GM23338 (cell line): ENCODE data around the gene PIEZO2. TPM values are rescaled to one million over a fixed set of nuclear protein-coding genes. Genes with fewer than 3 reads are reported as not detected.

ENCODE experiments used
- ATAC-seq: fragments of 200-7000 bp; cut with Tn5 transposase; 3 replicates; pipeline ENCODE4 v1.9.1; 2020
- DNase-seq: peaks from one replicate; pipeline ENCODE4 v3.0.0-alpha.2; 2015; ENCODE audit warnings: low spot score
- H2AFZ ChIP-seq: fragments of 200-600 bp; sonication (generic); 2 replicates; pipeline ENCODE4 v1.8.0; 2016; ENCODE audit warnings: antibody characterized with exemption, mild to moderate bottlenecking, moderate library complexity
- H3F3A ChIP-seq: fragments of 200-600 bp; sonication (generic); replicated peaks from 2 replicates; pipeline ENCODE4 v1.8.0; 2017; ENCODE audit warnings: antibody characterized with exemption, mixed run types, low read depth
- H3K27ac ChIP-seq: fragments of 200-600 bp; sonication (generic); 2 replicates; pipeline ENCODE4 v1.6.1; 2016; ENCODE audit warnings: low read depth
- H3K27me3 ChIP-seq: fragments of 200-600 bp; sonication (generic); 2 replicates; pipeline ENCODE4 v1.8.0; 2016; ENCODE audit warnings: mild to moderate bottlenecking, mixed run types, moderate library complexity; ENCODE audit not compliant: insufficient read depth
- H3K36me3 ChIP-seq: fragments of 200-600 bp; sonication (generic); 2 replicates; pipeline ENCODE4 v1.8.0; 2016; ENCODE audit warnings: mild to moderate bottlenecking; ENCODE audit not compliant: insufficient read depth
- H3K4me1 ChIP-seq: fragments of 200-600 bp; sonication (generic); 2 replicates; pipeline ENCODE4 v1.8.0; 2016; ENCODE audit warnings: mild to moderate bottlenecking, moderate library complexity; ENCODE audit not compliant: insufficient read depth
- H3K4me2 ChIP-seq: fragments of 200-600 bp; sonication (generic); 2 replicates; pipeline ENCODE4 v1.7.1; 2017; ENCODE audit warnings: mixed run types
- H3K4me3 ChIP-seq: fragments of 200-600 bp; sonication (generic); 2 replicates; pipeline ENCODE4 v1.6.1; 2016; ENCODE audit warnings: mixed run types
- H3K79me2 ChIP-seq: fragments of 200-600 bp; sonication (generic); replicated peaks from 2 replicates; pipeline ENCODE4 v1.8.0; 2017; ENCODE audit warnings: mild to moderate bottlenecking; ENCODE audit not compliant: insufficient read depth
- H3K9me2 ChIP-seq: fragments of 200-600 bp; sonication (generic); 2 replicates; pipeline ENCODE4 v1.8.0; 2017; ENCODE audit not compliant: insufficient read depth
- H4K20me1 ChIP-seq: fragments of 200-600 bp; sonication (generic); replicated peaks from 2 replicates; pipeline ENCODE4 v1.8.0; 2017; ENCODE audit warnings: mild to moderate bottlenecking; ENCODE audit not compliant: insufficient read depth
- H3K27ac Mint-ChIP-seq: 2 replicates; pipeline ENCODE4 v1.8.0; 2020; ENCODE audit warnings: inconsistent platforms, mild to moderate bottlenecking, moderate library complexity, mixed read lengths
- H3K27me3 Mint-ChIP-seq: 3 replicates; pipeline ENCODE4 v1.8.0; 2022; ENCODE audit warnings: low read depth, mild to moderate bottlenecking, moderate library complexity, mixed read lengths, inconsistent platforms; ENCODE audit not compliant: insufficient read depth, poor library complexity
- H3K36me3 Mint-ChIP-seq: 3 replicates; pipeline ENCODE4 v1.8.0; 2021; ENCODE audit warnings: low read depth, mild to moderate bottlenecking, inconsistent platforms, moderate library complexity, mixed read lengths
- H3K4me1 Mint-ChIP-seq: 3 replicates; pipeline ENCODE4 v1.8.0; 2020; ENCODE audit warnings: mild to moderate bottlenecking, inconsistent platforms, mixed read lengths
- H3K4me3 Mint-ChIP-seq: 3 replicates; pipeline ENCODE4 v1.8.0; 2021; ENCODE audit warnings: moderate library complexity, mild to moderate bottlenecking, inconsistent platforms, mixed read lengths
- H3K9me3 Mint-ChIP-seq: 3 replicates; pipeline ENCODE4 v1.8.0; 2020; ENCODE audit warnings: moderate library complexity, mild to moderate bottlenecking, inconsistent platforms, mixed read lengths
- CREB1 ChIP-seq: fragments of 250-450 bp; sonication (Bioruptor Pico); IDR thresholded peaks from 2 replicates; pipeline ENCODE4 v1.5.0; 2020; ENCODE audit warnings: low read depth, mild to moderate bottlenecking, moderate library complexity
- CTCF ChIP-seq, 2 experiments: fragments of 200-600 bp in 1 of 2; sonication (generic) in 1 of 2; conservative IDR thresholded peaks; 2 replicates each; pipeline versions ENCODE4 v1.5.1 to v1.6.1; 2016 to 2017; ENCODE audit warnings: antibody characterized with exemption in 2 of 2, low read depth in 2 of 2, mild to moderate bottlenecking in 2 of 2, moderate library complexity in 1 of 2
- EZH2 ChIP-seq: fragments of 200-600 bp; sonication (generic); IDR thresholded peaks from one replicate; pipeline ENCODE4 v1.8.0; 2017; ENCODE audit warnings: antibody characterized with exemption, mild to moderate bottlenecking, low read depth; ENCODE audit not compliant: unreplicated experiment
- EZH2phosphoT487 ChIP-seq: fragments of 200-600 bp; sonication (generic); IDR thresholded peaks from one replicate; pipeline ENCODE4 v1.8.1; 2018; ENCODE audit warnings: antibody characterized with exemption; ENCODE audit not compliant: unreplicated experiment
- JUNB ChIP-seq: IDR thresholded peaks from one replicate; pipeline ENCODE4 v1.6.1; 2016; ENCODE audit warnings: antibody characterized with exemption; ENCODE audit not compliant: unreplicated experiment
- NANOG ChIP-seq: IDR thresholded peaks from 2 replicates; pipeline ENCODE4 v1.6.1; 2016; ENCODE audit warnings: antibody characterized with exemption, borderline replicate concordance
- POLR2AphosphoS5 ChIP-seq: IDR thresholded peaks from 2 replicates; pipeline ENCODE4 v1.6.1; 2016; ENCODE audit warnings: antibody characterized with exemption, low read depth
- ZNF114 ChIP-seq: fragments of 250-450 bp; sonication (Bioruptor Pico); IDR thresholded peaks from 2 replicates; pipeline ENCODE4 v1.5.0; 2020; ENCODE audit warnings: mild to moderate bottlenecking, moderate library complexity
- ZNF331 ChIP-seq: fragments of 250-450 bp; sonication (Bioruptor Pico); IDR thresholded peaks from 2 replicates; pipeline ENCODE4 v1.5.0; 2020; ENCODE audit warnings: low read depth, mild to moderate bottlenecking, moderate library complexity
- polyA plus RNA-seq: library from polyadenylated mRNA; unstranded; fragments of >200 nt; fragmentation: Nextera tagmentation; extraction: Ambion mirVana; gene quantifications from 2 replicates; pipeline ENCODE4 v1.2.1, GENCODE V29; 2016
- total RNA-seq: library from RNA; depleted of rRNA; stranded (reverse); fragments of >200 nt; shearing (Covaris generic); gene quantifications from 2 replicates; pipeline ENCODE4 v1.2.3, GENCODE V29; 2014
- TF ChIP-seq, protein P1 (sequence below): IDR thresholded peaks from one replicate; pipeline ENCODE4 v1.6.1; 2018; ENCODE audit warnings: antibody characterized with exemption; ENCODE audit not compliant: unreplicated experiment

PIEZO2 gene
- total and polyA plus RNA-seq, 2 experiments from 2014 or later, result 4.8 to 8.2 TPM

- TF ChIP-seq CTCF (conservative IDR thresholded peaks at IDR 0.05; ENCODE audit: low read depth in 2 of 2), result no peak
- TF ChIP-seq JUNB, result no peak
- TF ChIP-seq ZNF331, result no peak
- no peak for TF ChIP-seq EZH2
- TF ChIP-seq NANOG, result no peak
- TF ChIP-seq, protein P1, sequence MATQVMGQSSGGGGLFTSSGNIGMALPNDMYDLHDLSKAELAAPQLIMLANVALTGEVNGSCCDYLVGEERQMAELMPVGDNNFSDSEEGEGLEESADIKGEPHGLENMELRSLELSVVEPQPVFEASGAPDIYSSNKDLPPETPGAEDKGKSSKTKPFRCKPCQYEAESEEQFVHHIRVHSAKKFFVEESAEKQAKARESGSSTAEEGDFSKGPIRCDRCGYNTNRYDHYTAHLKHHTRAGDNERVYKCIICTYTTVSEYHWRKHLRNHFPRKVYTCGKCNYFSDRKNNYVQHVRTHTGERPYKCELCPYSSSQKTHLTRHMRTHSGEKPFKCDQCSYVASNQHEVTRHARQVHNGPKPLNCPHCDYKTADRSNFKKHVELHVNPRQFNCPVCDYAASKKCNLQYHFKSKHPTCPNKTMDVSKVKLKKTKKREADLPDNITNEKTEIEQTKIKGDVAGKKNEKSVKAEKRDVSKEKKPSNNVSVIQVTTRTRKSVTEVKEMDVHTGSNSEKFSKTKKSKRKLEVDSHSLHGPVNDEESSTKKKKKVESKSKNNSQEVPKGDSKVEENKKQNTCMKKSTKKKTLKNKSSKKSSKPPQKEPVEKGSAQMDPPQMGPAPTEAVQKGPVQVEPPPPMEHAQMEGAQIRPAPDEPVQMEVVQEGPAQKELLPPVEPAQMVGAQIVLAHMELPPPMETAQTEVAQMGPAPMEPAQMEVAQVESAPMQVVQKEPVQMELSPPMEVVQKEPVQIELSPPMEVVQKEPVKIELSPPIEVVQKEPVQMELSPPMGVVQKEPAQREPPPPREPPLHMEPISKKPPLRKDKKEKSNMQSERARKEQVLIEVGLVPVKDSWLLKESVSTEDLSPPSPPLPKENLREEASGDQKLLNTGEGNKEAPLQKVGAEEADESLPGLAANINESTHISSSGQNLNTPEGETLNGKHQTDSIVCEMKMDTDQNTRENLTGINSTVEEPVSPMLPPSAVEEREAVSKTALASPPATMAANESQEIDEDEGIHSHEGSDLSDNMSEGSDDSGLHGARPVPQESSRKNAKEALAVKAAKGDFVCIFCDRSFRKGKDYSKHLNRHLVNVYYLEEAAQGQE, result no peak
- TF ChIP-seq CREB1, result no peak
Observed at GRCh38 chr18:11064106-11064505, 85.3 kb downstream of the PIEZO2 start (continued).

GRCh38 chr18:11055721-11056120 is 93.6 kb downstream of the PIEZO2 start:
- Mint-ChIP-seq H3K9me3 (peaks cover 10% of the 10 kb centered on the region; the same call in 1 of the 3 replicates), H3K36me3 (peaks cover 15% of the 10 kb centered on the region; the same call in 2 of the 3 replicates), H3K27me3 (no peaks in the 10 kb centered on the region), H3K27ac (no peak overlapping the region), H3K4me3 (no peak overlapping the region), H3K4me1 (no peaks in the 10 kb centered on the region)
- no peak overlapping the region for H3K4me3 ChIP-seq
- ATAC-seq (no peak), DNase-seq (no peak)
- H4K20me1 ChIP-seq, result no peaks in the 10 kb centered on the region
- no peaks in the 10 kb centered on the region for H3K79me2 ChIP-seq
- H3K4me2 ChIP-seq, result no peak overlapping the region
- no peaks in the 10 kb centered on the region for H3K4me1 ChIP-seq
- no peak overlapping the region for H2AFZ ChIP-seq
- H3K27me3 ChIP-seq, result no peaks in the 10 kb centered on the region
- H3K9me2 ChIP-seq, result peaks cover 7% of the 10 kb centered on the region
- no peak for TF ChIP-seq ZNF114 (CRISPR knock-in tag)
- TF ChIP-seq ZNF331, result no peak
- no peak for TF ChIP-seq EZH2phosphoT487
- no peak for TF ChIP-seq POLR2AphosphoS5
- no peak overlapping the region for H3K27ac ChIP-seq
- H3F3A ChIP-seq, result no peaks in the 10 kb centered on the region
- no peaks in the 10 kb centered on the region for H3K36me3 ChIP-seq
